SKM-1 treated with dmso at 0.1 percent for 144 hours (cell line): ENCODE results near the gene RHOG.

Source experiments
- DNase-seq: peaks from one replicate; lab custom pipeline; 2025; ENCODE audit not compliant: unreplicated experiment; lab: John Stamatoyannopoulos, UW

RHOG gene

GRCh38 chr11:3860375-3860774 is 19.6 kb upstream of the RHOG start:
- DNase-seq: no peak

- DNase-seq: no peak
These were observed 18.7 kb upstream of the RHOG start for GRCh38 chr11:3859373-3859881.

- no peak for DNase-seq
These were observed 16.9 kb upstream of the RHOG start for GRCh38 chr11:3857628-3858027.

GRCh38 chr11:3856856-3857553 is 16.2 kb upstream of the RHOG start:
- no peak for DNase-seq

- peak; percentile 17 for DNase-seq
These were observed 15.2 kb upstream of the RHOG start for GRCh38 chr11:3855808-3856491.

GRCh38 chr11:3854977-3855807 is 14.4 kb upstream of the RHOG start, which contains the start of gene STIM1:
STIM1 (plus strand) TSS chr11:3855664; CDS start chr11:3856271, 607 bp downstream.
- DNase-seq: peak; percentile 85

- DNase-seq: no peak
These were observed 13.9 kb upstream of the RHOG start for GRCh38 chr11:3854660-3854976.

- peak; percentile 45 for DNase-seq
These were observed 13.3 kb upstream of the RHOG start for GRCh38 chr11:3853899-3854659.

GRCh38 chr11:3853545-3853842 is 12.7 kb upstream of the RHOG start:
- DNase-seq: no peak

- DNase-seq: peak; percentile 43
These were observed 8.6 kb upstream of the RHOG start for GRCh38 chr11:3849297-3849874.

GRCh38 chr11:3845670-3846069 is 4.9 kb upstream of the RHOG start:
- no peak for DNase-seq

- DNase-seq: no peak
These were observed 4.5 kb upstream of the RHOG start for GRCh38 chr11:3845246-3845645.

GRCh38 chr11:3843326-3843725 is 2.6 kb upstream of the RHOG start:
- no peak for DNase-seq

- peak; percentile 80 for DNase-seq
These were observed 929 bp upstream of the RHOG start for GRCh38 chr11:3841426-3842350.

- no peak for DNase-seq
These were observed 522 bp downstream of the RHOG start for GRCh38 chr11:3840004-3840869.

- DNase-seq: peak; percentile 80
These were observed 2.3 kb downstream of the RHOG start for GRCh38 chr11:3838504-3838903.

- DNase-seq: peak; percentile 98
These were observed 3.0 kb downstream of the RHOG start for GRCh38 chr11:3837793-3838192.

GRCh38 chr11:3836903-3837302 is 3.9 kb downstream of the RHOG start:
- DNase-seq: peak; percentile 74

GRCh38 chr11:3835751-3836150 is 5.0 kb downstream of the RHOG start:
- DNase-seq: no peak
